ENCODE measurements around the gene VWA8. TPM values are rescaled to one million over a fixed set of nuclear protein-coding genes. Genes with fewer than 3 reads are reported as not detected.

VWA8 gene
- total and polyA plus RNA-seq, 2 of the 8 experiments (the other 6 are each of a cell fraction or from before 2014, with no cell fraction given), result 5.9 to 19.6 TPM

- H4K20me1 ChIP-seq (replicated peaks in 1 of 2; ENCODE audit: control insufficient read depth in 1 of 2, insufficient read depth in 2 of 2, low read length in 2 of 2), result no peaks in the 10 kb centered on the region
- no peak overlapping the region for H3K9ac ChIP-seq (replicated peaks in 1 of 4; ENCODE audit: extremely low read depth in 1 of 4, low read depth in 3 of 4, low read length in 3 of 4)
- H4K91ac ChIP-seq (replicated peaks; ENCODE audit: insufficient read length, low read length), result no peak overlapping the region
- CTCF ChIA-PET (ENCODE audit: partially characterized antibody), result interaction anchor here (1.0 to 2.3 kb wide), 4 partner anchors 9 to 108 kb away, joined by 3 to 8 read pairs (median 3); no protein-coding TSS in a partner anchor
- TF ChIP-seq CEBPB (IDR thresholded peaks at IDR 0.05; ENCODE audit: low read depth, low read length) (no peak), SRF (IDR thresholded peaks at IDR 0.05; ENCODE audit: low read depth, low read length) (no peak), ZNF274 (IDR thresholded peaks at IDR 0.05; ENCODE audit: borderline replicate concordance, extremely low read depth, low read length) (no peak), SIN3A (conservative IDR thresholded peaks at IDR 0.05 in 1 of 2, IDR thresholded peaks at IDR 0.05 in 1 of 2; ENCODE audit: low read depth in 1 of 2, low read length in 2 of 2) (no peak), BACH1 (IDR thresholded peaks at IDR 0.05; ENCODE audit: low read length) (no peak), YY1 (IDR thresholded peaks at IDR 0.05; ENCODE audit: low read depth, low read length) (no peak)
- no peaks in the 10 kb centered on the region for H3K9me3 ChIP-seq (ENCODE audit: insufficient read depth in 2 of 2, low read depth in 1 of 2, low read length in 1 of 2)
- 89% methylated on average over 6 of the region's 6 CpGs; no CpG with 5 or more reads in 1 of the 2 experiments for WGBS, 2 experiments (ENCODE audit: extremely low coverage in 1 of 2, insufficient coverage in 1 of 2, insufficient read length in 1 of 2, insufficient replicate concordance in 2 of 2, low coverage in 1 of 2, low lambda C conversion rate in 2 of 2, missing lambda C conversion rate in 1 of 2)
- no peak overlapping the region for H3K4ac ChIP-seq (replicated peaks; ENCODE audit: insufficient read length, low read depth, low read length)
- H2AK5ac ChIP-seq (ENCODE audit: low read depth, low read length), result no peak overlapping the region
- no peak overlapping the region for H4K8ac ChIP-seq (ENCODE audit: extremely low read depth, insufficient read depth, low read length)
- no peaks in the 10 kb centered on the region for H3K79me1 ChIP-seq (ENCODE audit: low read depth, low read length)
- no peak overlapping the region for H3K14ac ChIP-seq (ENCODE audit: insufficient read length)
- H2BK120ac ChIP-seq (replicated peaks; ENCODE audit: low read depth, low read length), result no peak overlapping the region
- H3K36me3 ChIP-seq (ENCODE audit: control insufficient read depth in 2 of 4, insufficient read depth in 4 of 4, low read length in 3 of 4), result no peaks in the 10 kb centered on the region
- H2BK20ac ChIP-seq (ENCODE audit: low read length), result no peak overlapping the region
- no peak for DNase-seq (ENCODE audit: low read depth in 1 of 2, low spot score in 2 of 2)
- no peak overlapping the region for H2BK5ac ChIP-seq (ENCODE audit: low read depth, low read length)
- H3K23ac ChIP-seq (ENCODE audit: insufficient read length), result no peak overlapping the region
- H3K4me1 ChIP-seq (replicated peaks in 1 of 4; ENCODE audit: control insufficient read depth in 3 of 4, insufficient read depth in 4 of 4, low read length in 3 of 4), result peaks cover 0 to 3% (median 0%) of the 10 kb centered on the region in 4 experiments; a peak in 1 of 7 replicates
- FAIRE-seq, result no peak
- H2BK12ac ChIP-seq (ENCODE audit: low read depth, low read length), result no peak overlapping the region
- H2AFZ ChIP-seq (ENCODE audit: low read length), result no peak overlapping the region
- no peak overlapping the region for H3K18ac ChIP-seq (ENCODE audit: extremely low read depth, low read length)
- POLR2A ChIA-PET (ENCODE audit: partially characterized antibody), result no interaction called here
- no peaks in the 10 kb centered on the region for H3K79me2 ChIP-seq (ENCODE audit: control insufficient read depth in 1 of 2, insufficient read depth in 2 of 2, low read length in 2 of 2)
- H4K5ac ChIP-seq (ENCODE audit: insufficient read length, low read depth, low read length), result no peak overlapping the region
- H3K56ac ChIP-seq (replicated peaks; ENCODE audit: insufficient read length, low read depth, low read length), result no peak overlapping the region
- H2BK15ac ChIP-seq (ENCODE audit: low read length), result no peak overlapping the region
- no peak overlapping the region for H3K4me3 ChIP-seq (ENCODE audit: extremely low read depth in 1 of 4, insufficient read depth in 2 of 4, low read depth in 3 of 4, low read length in 4 of 4)
- H3K23me2 ChIP-seq (ENCODE audit: low read depth, low read length), result no peaks in the 10 kb centered on the region
- H3K27ac ChIP-seq (ENCODE audit: low read depth, low read length), result no peak overlapping the region
- no peaks in the 10 kb centered on the region for H3K27me3 ChIP-seq (replicated peaks in 1 of 4; ENCODE audit: control insufficient read depth in 3 of 4, extremely low read depth in 1 of 4, insufficient read depth in 3 of 4, low read length in 3 of 4)
- no peak overlapping the region for H3K4me2 ChIP-seq (ENCODE audit: insufficient read depth in 1 of 2, low read depth in 2 of 2, low read length in 2 of 2)
Measured at GRCh38 chr13:41579168-41579567, 381.7 kb downstream of the VWA8 start.
